NCI-H526 (cell line): ENCODE results near the gene CITED2.

ENCODE experiments used
- DNase-seq, 2 experiments: peaks; one replicate each; lab custom pipeline; 2025; lab: John Stamatoyannopoulos, UW

The CITED2 gene

DNA sequence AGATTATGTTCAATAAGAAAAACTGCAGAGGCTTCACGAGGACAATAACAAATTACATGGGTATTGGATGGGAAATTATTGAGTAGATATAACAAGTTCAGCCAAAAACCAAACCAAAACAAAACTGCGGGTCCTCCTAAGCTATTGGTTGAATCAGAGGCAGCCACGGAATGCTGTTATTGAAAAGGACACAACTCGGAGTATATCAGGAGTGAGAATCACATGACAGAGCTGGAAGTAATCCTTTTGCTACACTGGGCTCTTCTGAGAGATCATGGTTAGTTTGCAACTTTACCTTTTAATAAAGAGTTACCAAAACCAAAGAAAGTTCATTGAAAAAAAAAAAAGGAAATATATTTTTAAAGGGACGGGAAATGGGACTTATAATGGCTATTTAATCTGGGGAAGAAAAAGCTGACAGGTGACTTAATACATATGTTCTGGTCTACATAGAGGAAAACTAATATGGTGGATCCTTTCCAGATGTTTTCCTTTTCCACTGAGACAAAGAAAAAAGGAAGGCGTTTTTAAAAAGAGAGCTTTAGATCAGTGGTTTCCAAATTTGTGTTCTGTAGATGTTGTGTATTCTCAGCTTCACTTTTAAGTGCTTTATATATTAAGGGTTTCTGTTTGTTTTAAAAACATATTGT is 6.9 kb upstream of the CITED2 start:
- DNase-seq = no peak

DNA sequence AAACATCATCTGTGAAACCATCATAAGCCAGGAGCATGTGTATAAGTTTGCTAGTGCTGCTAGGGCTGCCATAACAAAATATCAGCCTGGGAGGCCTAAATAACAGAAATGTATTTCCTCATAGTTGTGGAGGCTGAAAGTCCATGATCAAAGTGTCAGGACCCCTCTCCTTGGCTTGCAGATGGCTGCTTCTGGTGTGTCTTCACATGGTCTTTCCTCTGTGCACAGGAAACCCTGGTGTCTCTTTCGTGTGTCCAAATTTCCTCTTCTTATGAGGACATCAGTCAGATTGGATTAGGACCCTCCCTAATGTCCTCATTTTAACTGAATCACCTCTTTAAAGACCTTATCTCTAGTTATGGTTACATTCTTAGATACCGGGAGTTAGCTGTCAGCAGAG is 6.2 kb upstream of the CITED2 start:
- DNase-seq = no peak

DNA sequence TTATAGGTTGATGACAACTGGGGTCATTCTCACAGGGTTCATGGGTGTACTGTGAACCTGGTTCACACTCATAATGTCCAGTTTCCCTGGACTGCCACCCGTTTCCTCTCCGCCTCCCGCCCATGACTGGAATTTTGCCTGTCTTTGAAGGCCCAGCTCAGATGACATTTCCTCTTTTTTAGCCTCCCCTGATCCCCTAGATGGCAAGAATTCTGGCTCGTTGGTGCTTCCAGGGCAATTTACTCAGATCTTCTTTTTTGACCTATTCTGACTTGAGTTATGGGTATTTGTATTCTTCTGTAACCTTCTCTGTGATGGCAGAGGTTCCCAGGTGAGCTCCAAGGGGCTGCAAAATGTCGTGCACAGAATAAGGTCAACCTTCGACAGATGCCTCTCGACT is 5.7 kb upstream of the CITED2 start:
- no peak for DNase-seq

DNA sequence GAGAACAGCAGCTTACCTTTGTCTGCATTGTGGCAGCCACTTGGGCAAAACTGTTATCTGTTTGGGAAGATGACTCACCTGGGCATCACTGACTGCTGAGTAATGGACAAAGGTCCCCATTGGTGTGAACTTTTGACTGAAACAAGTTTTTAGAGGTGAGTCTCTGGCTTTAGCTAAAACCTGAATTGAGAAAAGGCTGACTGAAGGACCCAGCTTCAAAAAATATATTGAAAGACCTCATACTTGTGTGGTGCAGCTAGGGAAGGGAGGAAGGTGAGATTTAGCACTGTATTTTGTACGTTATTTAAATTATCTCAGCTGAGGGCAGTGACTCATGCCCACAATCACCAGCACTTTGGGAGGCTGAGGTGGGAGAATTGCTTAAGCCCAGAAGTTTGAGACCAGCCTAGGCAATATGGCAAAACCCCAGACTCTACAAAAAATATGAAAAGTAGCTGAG is 4.5 kb upstream of the CITED2 start:
- no peak for DNase-seq

DNA sequence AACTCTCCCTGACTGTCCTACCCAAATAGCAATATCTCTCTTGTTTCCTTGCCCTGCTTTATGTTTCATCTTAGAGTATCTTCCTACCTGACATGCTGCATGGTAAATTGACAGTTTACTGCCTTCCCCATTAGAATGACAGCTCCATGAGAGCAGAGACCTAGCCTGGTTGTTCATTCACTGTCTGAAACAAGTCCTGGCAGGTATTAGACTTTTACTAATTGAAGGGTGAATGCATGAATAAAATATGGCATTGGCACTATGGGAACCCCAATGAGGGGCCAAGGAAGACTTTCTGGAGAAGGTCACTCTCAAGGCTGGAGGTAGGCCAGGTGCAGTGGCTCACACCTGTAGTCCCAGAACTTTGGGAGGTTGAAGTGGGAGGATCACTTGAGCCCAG is 3.8 kb upstream of the CITED2 start:
- no peak for DNase-seq

DNA sequence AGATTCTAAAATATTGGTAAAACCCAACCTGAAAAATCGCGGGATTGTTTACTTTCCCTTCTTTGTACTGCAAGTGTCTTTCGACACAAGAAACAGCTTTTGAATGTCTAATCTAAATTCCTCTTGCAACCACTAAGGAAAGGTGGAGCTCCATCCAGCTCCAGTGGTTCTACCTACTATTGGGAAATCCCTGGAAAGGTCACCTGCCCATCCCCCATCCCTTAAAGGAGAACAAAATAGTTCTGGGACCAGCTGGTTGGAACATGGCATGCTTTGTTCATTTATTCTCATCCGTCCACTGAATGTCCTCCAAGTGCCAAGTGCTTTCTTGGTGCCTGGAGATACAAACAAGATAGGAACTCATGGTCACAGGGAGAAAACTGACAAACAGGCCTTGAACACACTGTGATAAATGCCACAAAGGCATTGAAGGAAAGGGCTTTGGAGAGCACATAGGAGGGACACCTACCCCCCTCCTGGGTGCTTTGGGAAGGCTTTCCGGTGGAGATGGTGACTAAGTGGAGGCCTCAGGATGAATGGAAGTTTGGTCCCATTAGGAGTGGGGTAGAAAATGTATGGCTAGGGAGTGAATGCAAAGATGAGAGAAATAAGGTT is 2.3 kb upstream of the CITED2 start:
- DNase-seq = peak; percentile 47 to 63

DNA sequence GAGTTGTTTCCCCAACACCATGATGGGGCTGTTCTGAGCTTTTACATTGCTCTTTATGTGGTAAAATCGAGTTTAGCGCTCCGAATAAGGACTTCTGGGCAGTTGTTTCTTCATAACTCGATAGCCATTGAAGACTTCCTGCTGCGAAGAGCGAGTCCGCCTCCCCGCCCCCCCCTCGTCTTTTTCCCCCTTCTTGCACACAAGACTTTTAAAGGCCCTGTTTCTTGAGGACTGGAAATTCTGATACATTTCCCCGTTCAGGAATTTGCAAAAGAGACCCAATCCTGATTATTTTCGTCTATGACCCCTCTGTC is 1.5 kb upstream of the CITED2 start:
- DNase-seq = no peak

DNA sequence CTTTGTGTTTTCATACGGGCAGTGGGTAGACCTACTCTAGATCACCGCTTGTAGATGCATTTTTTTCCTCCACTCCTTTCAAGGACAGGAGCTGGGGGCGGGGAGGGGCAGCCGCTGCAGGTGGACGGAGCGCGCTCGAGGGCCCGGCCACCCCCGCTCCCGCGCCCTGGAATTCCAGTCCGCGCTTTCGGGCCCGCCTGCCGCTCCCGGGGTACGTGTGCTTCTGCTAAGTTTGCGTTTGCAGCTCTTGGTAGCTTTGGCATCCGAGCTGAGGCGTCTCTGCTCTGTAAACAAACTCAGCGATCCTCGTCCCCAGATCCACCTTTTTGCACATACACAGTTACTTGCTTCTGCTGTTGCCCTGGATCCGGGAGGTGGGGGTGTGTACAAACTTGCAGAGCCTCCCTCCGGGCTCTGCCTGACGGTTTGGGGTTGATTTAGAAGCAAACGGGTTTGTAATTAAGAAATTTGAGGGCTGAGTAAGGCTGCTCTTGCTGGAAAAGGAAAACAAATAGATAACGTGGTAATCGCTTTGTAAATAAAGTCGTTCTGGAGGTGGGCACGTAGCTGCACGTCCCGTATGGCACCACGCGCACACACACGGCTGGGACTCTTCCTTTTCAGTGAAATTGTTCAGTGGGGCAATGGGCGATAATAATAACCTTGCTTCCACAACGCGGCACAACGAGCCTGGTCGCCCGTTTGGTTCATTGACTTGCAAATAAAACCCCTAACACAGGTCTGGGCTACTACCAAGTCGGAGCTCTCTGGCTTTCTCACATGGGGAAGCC is 973 bp upstream of the CITED2 start:
- DNase-seq = peak; percentile 96 to 97

DNA sequence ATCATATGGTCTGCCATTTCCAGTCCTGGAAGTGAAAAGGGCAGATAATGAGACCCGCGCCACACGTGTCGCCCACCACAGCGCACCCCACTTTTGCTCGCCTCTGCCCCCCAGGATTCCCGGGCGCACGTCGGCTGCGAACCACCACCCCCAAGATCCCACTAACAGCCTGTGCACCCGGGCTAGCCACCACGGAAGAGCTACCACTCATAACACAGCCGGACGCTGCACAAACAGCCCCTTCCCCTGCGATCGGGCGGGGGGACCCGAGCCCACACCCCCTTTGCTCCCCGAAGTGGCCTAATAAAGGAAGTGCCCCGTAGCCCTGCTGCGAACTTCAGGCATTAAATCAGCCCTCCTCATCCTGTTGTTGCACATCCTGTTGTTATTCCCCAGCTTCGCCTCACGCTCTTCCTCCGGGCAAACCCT is 506 bp downstream of the CITED2 start:
- DNase-seq = no peak

DNA sequence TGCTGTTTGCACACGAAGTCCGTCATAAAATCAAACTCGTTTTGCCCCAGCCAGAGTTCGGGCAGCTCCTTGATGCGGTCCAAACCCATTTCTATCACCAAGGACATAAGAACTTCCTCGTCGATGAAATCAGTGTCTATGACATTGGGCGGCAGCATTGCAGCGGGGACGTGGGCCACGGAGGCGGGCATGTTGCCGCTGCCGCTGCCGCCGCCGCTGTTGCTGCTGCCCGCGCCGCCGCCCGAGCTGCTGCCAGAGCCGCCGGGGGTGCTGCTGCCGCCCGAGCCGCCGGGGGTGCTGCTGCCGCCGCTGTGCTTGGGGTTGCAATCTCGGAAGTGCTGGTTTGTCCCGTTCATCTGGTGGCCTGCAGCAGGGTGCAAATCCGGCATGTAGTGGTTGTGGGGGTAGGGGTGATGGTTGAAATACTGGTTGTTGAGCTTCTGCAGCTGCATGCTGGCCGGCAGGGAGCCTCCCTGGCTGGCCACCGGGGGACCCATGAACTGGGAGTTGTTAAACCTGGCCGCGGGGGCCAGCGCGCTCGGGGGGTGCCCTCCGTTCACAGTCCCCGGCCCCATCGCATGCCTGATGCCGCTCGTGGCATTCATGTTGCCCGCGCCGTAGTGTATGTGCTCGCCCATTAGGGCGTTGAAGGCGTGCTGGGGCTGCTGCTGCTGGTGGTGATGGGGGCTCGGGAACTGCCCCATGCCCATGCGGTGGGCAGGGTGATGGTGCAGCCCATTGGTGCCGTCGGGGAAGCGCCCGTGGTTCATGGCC is 1.1 kb downstream of the CITED2 start:
- DNase-seq = peak; percentile 33 to 79

DNA sequence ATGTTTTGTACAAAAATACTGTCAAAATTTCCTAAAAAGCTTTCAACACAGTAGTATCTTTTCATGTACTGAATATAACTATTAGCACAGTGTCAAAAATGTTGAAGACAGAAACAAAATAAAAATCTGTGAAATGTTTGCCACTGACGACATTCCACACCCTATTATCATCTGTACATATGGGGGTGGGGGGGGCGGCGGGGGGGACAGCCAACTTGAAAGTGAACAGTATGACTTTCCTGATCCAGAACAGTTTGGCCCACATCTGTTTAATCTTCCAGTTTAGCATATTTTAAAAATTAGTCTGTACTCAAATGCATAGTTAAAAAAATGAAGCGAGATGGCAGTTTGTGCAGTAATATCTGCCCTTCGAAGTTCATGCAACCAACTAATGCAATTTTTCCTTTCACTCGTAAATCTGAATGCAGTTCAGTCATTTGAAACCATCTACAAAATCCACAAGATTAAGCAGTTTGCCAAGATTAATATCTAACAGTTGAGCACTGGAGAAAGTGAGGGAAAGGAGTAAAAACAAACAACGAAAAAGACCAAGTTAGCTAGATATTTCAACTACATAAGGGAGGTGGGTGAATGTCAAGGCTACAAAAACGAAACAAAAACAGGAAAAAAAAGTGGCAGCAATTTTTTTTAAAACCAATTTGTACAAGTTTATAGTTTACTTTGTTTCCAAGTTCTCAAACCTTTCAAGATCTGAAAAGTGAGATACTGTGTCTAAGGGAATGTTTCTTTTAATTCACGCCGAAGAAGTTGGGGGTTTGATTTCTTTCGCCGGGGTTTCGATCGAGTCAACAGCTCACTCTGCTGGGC is 1.9 kb downstream of the CITED2 start:
- DNase-seq = no peak

DNA sequence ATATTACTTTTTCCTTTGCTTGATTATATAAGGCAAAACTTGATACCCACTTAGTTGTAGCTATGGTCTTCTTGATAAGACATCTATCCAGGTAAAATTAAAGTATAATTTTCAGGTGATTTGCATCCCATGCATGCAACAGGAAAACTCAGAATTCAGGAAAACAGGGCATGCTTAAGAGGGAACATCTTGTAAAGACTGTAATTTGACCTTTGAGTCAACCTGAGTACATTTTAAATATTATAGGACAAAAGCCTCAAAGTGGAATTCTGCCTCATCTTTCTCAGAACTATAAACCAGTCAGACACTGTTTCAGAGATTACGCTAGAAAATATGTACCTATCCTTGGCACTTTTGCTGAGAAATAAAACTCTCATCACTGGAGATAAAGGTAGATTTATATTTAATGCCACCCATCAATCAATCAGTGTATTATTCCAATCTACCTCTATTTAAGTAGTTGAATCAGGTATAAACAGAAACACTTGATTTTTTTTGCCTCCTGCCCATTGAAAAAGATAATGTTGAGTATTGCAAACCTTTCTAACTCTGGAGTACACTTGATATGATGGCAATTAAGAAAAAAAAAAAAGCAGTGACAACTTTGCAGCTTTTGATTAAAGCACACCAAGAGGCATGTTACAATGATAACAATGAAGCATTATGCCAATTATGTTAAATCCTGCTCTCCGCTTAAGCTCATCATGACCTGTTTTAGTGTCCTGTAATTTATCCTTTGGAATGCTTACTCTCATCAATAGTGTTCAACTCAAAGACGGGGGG is 2.8 kb downstream of the CITED2 start:
- no peak for DNase-seq

DNA sequence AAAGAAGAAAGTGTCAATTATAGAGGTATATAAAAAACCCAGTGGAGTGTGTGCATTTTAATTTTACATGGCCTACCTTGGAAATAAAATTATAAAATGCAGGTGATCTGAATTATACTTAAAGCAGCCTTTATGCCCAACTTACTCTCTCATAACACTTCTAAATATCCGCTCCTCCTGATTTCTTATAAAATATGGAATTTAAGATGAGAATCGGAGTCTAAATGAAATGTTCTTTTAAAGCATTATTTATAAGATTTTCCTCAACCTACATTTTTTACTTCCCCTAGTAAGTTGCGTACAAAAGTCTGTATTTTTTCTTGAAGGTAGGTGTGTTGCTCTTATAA is 3.5 kb downstream of the CITED2 start:
- DNase-seq = no peak

DNA sequence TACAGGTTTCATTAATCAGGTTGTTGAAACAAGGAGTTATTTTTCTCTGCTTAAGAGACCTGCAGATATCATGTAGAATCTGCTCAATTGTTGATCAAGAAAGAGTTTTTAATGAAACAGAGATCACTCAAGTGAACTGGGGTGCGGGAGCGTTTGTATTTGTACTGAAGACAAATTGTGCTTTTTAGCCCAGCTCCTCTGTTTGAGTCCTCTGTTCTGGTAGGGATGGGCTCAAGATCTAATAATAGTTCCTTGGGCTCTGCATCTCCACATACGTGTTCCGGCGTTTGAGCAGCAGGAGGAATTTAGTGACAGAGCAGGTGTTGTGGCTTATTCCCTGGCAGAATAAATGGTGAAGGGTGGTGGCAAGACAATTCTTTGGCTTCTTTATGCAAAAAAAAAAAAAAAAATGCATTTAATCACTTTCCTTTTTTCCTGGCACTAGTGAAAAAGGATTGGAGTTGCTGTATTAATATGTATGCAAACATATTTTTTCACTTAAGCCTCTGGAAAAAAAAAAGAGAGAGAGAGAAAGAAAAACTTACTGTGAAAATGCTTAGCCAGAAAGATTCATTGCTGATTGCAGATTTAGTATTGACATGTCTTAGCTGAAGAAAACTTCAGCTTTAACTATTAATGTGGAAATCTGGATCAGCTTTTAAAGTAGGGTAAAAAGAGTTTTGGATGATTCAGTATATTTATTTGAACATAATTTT is 4.0 kb downstream of the CITED2 start:
- peak in 1 of 2 experiments; percentile 24 for DNase-seq

DNA sequence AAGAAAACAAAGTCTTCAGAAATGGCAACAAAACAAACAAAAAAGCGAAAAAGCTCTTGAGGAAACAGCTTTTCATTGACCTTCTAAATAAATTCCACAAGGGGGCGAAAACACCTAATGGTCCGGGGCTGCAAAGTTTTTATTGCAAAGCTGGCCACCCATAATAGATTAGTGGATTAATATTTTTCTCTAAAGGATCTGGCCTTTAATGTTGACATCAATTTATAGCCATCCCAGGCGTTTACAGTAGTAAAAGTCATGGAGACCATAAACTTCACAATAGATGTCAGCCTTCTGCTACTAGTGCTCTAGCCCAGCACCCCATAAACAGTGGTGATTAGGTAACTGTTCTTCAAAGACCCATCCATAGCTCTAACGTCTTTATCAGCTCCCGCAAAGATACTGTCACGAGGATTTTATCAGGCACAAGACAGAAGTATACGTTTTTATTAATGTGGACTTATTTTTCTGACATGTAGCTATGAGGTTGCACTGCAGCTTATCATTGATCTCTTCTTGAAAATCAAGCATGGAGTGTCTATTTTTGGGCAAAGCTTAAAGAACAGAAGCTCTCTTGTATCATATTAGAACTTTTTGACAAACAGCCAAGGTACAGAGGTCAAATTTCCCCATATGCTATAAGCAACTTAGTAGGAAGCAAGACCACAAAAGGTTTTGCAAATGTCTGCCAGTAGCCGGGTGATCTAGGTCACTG is 4.7 kb downstream of the CITED2 start:
- DNase-seq = peak; percentile 23 to 67

DNA sequence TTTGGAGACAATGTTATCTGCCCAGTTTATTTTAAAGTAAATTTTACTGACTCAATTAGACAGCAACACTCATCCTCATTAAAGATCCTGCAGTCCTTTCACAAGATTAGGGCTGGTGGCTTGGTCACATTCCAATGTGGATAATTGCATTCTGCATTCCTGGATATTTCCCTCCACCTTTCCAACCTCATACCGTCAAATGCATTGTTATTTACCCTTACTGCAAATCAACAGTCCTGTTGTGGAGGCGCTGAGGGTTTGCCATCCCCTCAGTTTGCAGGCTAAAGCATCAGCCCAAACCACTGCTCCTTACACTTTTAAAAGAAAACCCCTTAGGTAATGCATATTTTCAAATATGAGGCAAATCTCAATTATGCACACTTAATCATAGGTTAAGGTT is 5.4 kb downstream of the CITED2 start:
- no peak for DNase-seq

DNA sequence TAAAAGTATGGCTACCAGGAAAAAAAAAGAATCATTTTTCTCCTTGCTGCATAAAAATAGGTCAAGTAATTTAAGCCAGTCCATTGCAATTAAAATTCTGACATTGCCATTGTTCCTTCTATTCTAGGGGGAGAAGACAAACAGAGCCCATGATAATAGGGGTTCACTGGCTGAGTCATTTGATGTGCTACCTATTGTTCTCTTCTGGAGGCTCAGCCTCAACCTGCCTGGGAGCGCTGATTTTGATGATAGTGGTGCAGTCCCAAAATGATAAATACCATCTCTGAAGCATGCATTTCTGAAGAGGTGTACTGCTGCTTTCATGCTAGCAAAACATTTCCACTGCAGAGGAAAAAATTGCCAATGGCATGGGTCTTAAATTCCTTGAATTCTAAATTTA is 5.8 kb downstream of the CITED2 start:
- DNase-seq = no peak

DNA sequence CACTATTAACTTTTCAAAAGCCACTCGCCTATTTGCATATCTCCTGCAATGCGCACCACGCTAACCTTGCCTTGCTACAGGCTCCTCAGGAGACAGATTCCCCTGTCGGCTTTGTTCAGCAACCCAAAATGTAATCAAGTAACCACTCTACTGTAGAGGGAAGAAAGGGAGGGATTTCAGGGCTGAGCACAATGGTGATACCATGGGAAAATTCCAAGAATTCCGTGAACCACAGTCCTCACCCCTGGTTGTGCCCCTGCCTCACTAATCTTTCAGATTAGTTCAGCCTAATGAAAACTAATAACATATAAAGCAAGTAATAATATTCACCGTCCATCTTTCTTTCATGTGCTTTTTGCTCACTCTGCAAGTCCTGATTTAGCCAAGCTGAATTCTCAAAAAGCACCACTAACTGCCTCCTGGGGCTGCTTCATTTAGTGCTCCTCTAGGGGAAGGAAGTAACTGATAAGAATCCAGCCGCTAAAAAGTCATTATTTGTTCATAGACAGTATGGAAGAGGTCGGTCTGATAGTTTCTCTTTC is 6.6 kb downstream of the CITED2 start:
- peak in 1 of 2 experiments; percentile 28 for DNase-seq

DNA sequence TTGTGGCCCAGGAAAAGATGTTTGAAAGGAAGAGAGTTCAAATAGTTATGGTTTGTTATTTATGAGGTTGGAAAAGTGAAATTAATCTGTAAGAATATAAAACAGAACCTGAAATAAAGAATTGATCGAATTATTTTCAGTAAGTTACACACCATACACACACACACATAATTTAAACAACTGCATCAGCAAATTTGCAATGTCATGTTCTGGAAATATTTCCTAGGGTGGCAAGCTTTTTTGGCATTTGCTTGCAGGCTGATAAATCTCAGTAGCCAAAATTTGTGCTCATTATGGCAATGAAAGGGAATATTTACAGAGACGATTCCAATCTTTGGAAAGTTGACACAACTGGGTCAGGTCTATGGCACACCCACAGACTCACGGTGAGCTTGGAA is 9.5 kb downstream of the CITED2 start:
- DNase-seq = no peak
